HepG2 (cell line): ENCODE data around the gene ZFAND3. TPM values are rescaled to one million over a fixed set of nuclear protein-coding genes. Genes with fewer than 3 reads are reported as not detected.

Source experiments
- AGO2 ChIP-seq: fragments of 200-400 bp; formaldehyde crosslinking; optimal IDR thresholded peaks from 2 replicates; pipeline ENCODE3; 2017; ENCODE audit warnings: mild to moderate bottlenecking, low read depth, low read length, moderate library complexity
- EED ChIP-seq: sonication (generic); formaldehyde crosslinking; IDR thresholded peaks from 2 replicates; pipeline ENCODE4 v1.5.0; 2020; ENCODE audit warnings: mild to moderate bottlenecking, missing genetic modification reagents
- ZBTB1 ChIP-seq: sonication (generic); formaldehyde crosslinking; IDR thresholded peaks from 2 replicates; pipeline ENCODE4 v1.4.0; 2020; ENCODE audit warnings: missing genetic modification reagents, borderline replicate concordance
- ZNF598 ChIP-seq: sonication (generic); formaldehyde crosslinking; IDR thresholded peaks from 2 replicates; pipeline ENCODE4 v1.5.1; 2020; ENCODE audit warnings: mild to moderate bottlenecking, missing genetic modification reagents, borderline replicate concordance
- polyA plus RNA-seq, 8 experiments: library from polyadenylated mRNA; depleted of rRNA in 3 of 8; stranded (reverse) in 7 of 8; unstranded in 1 of 8; fragments of >200 nt; fragmentation: Illumina TruSeq in 4 of 8; extraction: Trizol in 4 of 8; gene quantifications; 2 replicates each; pipeline versions ENCODE4 v1.2.1 to v1.2.3, GENCODE V29; 2011 to 2016; ENCODE audit warnings: low read depth in 4 of 8, missing spikeins in 1 of 8, mixed read lengths in 1 of 8; ENCODE audit not compliant: insufficient read depth in 1 of 8
- total RNA-seq, 5 experiments: library from RNA; depleted of rRNA; stranded (reverse); fragments of >200 nt; fragmentation: Illumina TruSeq; extraction: Trizol; gene quantifications; 2 replicates each; pipeline ENCODE4 v1.2.3, GENCODE V29; 2016; ENCODE audit warnings: low read depth in 1 of 5
- TF ChIP-seq, protein P1 (sequence below): sonication (generic); formaldehyde crosslinking; IDR thresholded peaks from 2 replicates; pipeline ENCODE4 v1.4.0; 2020; ENCODE audit warnings: mild to moderate bottlenecking, missing genetic modification reagents, borderline replicate concordance
- TF ChIP-seq, protein P2 (sequence below): sonication (generic); formaldehyde crosslinking; IDR thresholded peaks from 2 replicates; pipeline ENCODE4 v1.9.0; 2021; ENCODE audit warnings: missing genetic modification reagents, borderline replicate concordance
- TF ChIP-seq, protein P3 (sequence below): sonication (generic); formaldehyde crosslinking; IDR thresholded peaks from 2 replicates; pipeline ENCODE4 v1.5.1; 2020; ENCODE audit warnings: mild to moderate bottlenecking, missing genetic modification reagents, moderate library complexity
- TF ChIP-seq, protein P4 (sequence below): sonication (generic); formaldehyde crosslinking; IDR thresholded peaks from 2 replicates; pipeline ENCODE4 v1.8.0; 2022; ENCODE audit warnings: missing genetic modification reagents, mild to moderate bottlenecking, borderline replicate concordance
- TF ChIP-seq, protein P5 (sequence below): sonication (generic); formaldehyde crosslinking; IDR thresholded peaks from 2 replicates; pipeline ENCODE4; 2020; ENCODE audit warnings: missing genetic modification reagents, mild to moderate bottlenecking, borderline replicate concordance
- TF ChIP-seq, protein P6 (sequence below): sonication (generic); formaldehyde crosslinking; conservative IDR thresholded peaks from 2 replicates; pipeline ENCODE4 v1.8.1; 2023; ENCODE audit warnings: missing genetic modification reagents
- TF ChIP-seq, protein P7 (sequence below): sonication (generic); formaldehyde crosslinking; conservative IDR thresholded peaks from 2 replicates; pipeline ENCODE4 v1.4.0; 2020; ENCODE audit warnings: missing genetic modification reagents

ZFAND3 gene
- total and polyA plus RNA-seq, 2 of the 13 experiments (the other 11 are each of a cell fraction or from before 2014, with no cell fraction given) = 16.4 to 17.1 TPM

DNA sequence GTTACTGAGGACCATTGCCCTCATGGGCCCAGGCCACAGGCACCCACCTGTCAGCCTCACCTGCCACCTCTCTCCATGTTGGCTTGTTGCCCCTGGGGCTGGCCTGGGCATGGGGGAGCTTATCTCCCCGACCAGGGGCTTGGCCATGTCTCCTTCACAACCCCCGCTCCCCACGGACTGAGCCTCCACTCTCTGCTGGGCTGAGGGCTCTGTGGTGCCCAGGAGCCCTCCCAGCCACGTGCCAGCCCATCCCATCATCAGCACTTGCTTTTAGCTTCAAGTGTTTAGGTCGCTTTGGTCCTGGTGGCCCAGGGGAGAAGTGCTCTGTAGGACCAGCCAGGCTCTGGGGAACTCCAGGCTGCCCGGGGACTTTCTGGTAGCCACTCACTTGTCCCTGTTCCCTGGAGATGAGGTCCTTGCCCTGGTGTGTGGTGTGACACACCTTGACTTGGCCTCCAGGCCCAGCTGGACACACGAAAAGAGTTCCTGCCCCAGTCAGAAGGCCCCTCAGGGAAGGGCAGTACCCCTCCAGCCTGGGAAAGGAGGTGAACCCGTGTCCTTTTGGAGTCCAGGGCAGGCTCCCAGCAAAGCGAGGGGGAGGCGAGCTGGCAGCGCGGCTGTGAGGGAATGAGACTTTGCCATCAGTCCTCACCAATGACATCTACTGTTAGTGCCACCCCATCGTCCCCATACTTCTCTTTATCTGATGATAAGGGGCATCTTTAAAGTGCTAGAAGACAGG is 352.6 kb downstream of the ZFAND3 start (continued):
- TF ChIP-seq, protein P1, sequence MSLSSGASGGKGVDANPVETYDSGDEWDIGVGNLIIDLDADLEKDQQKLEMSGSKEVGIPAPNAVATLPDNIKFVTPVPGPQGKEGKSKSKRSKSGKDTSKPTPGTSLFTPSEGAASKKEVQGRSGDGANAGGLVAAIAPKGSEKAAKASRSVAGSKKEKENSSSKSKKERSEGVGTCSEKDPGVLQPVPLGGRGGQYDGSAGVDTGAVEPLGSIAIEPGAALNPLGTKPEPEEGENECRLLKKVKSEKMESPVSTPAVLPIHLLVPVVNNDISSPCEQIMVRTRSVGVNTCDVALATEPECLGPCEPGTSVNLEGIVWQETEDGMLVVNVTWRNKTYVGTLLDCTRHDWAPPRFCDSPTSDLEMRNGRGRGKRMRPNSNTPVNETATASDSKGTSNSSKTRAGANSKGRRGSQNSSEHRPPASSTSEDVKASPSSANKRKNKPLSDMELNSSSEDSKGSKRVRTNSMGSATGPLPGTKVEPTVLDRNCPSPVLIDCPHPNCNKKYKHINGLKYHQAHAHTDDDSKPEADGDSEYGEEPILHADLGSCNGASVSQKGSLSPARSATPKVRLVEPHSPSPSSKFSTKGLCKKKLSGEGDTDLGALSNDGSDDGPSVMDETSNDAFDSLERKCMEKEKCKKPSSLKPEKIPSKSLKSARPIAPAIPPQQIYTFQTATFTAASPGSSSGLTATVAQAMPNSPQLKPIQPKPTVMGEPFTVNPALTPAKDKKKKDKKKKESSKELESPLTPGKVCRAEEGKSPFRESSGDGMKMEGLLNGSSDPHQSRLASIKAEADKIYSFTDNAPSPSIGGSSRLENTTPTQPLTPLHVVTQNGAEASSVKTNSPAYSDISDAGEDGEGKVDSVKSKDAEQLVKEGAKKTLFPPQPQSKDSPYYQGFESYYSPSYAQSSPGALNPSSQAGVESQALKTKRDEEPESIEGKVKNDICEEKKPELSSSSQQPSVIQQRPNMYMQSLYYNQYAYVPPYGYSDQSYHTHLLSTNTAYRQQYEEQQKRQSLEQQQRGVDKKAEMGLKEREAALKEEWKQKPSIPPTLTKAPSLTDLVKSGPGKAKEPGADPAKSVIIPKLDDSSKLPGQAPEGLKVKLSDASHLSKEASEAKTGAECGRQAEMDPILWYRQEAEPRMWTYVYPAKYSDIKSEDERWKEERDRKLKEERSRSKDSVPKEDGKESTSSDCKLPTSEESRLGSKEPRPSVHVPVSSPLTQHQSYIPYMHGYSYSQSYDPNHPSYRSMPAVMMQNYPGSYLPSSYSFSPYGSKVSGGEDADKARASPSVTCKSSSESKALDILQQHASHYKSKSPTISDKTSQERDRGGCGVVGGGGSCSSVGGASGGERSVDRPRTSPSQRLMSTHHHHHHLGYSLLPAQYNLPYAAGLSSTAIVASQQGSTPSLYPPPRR (CRISPR knock-in tag) = no peak
- TF ChIP-seq AGO2 (peak; percentile 45), ZBTB1 (CRISPR knock-in tag) (no peak), EED (CRISPR knock-in tag) (0 out of 2 replicates have a peak, but pooled peaks have one; percentile 40), ZNF598 (CRISPR knock-in tag) (no peak)
- TF ChIP-seq, protein P2, sequence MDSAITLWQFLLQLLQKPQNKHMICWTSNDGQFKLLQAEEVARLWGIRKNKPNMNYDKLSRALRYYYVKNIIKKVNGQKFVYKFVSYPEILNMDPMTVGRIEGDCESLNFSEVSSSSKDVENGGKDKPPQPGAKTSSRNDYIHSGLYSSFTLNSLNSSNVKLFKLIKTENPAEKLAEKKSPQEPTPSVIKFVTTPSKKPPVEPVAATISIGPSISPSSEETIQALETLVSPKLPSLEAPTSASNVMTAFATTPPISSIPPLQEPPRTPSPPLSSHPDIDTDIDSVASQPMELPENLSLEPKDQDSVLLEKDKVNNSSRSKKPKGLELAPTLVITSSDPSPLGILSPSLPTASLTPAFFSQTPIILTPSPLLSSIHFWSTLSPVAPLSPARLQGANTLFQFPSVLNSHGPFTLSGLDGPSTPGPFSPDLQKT (CRISPR knock-in tag) = no peak
- TF ChIP-seq, protein P3, sequence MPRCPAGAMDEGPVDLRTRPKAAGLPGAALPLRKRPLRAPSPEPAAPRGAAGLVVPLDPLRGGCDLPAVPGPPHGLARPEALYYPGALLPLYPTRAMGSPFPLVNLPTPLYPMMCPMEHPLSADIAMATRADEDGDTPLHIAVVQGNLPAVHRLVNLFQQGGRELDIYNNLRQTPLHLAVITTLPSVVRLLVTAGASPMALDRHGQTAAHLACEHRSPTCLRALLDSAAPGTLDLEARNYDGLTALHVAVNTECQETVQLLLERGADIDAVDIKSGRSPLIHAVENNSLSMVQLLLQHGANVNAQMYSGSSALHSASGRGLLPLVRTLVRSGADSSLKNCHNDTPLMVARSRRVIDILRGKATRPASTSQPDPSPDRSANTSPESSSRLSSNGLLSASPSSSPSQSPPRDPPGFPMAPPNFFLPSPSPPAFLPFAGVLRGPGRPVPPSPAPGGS (CRISPR knock-in tag) = no peak
- TF ChIP-seq, protein P4, sequence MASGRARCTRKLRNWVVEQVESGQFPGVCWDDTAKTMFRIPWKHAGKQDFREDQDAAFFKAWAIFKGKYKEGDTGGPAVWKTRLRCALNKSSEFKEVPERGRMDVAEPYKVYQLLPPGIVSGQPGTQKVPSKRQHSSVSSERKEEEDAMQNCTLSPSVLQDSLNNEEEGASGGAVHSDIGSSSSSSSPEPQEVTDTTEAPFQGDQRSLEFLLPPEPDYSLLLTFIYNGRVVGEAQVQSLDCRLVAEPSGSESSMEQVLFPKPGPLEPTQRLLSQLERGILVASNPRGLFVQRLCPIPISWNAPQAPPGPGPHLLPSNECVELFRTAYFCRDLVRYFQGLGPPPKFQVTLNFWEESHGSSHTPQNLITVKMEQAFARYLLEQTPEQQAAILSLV (CRISPR knock-in tag) = no peak
- TF ChIP-seq, protein P5, sequence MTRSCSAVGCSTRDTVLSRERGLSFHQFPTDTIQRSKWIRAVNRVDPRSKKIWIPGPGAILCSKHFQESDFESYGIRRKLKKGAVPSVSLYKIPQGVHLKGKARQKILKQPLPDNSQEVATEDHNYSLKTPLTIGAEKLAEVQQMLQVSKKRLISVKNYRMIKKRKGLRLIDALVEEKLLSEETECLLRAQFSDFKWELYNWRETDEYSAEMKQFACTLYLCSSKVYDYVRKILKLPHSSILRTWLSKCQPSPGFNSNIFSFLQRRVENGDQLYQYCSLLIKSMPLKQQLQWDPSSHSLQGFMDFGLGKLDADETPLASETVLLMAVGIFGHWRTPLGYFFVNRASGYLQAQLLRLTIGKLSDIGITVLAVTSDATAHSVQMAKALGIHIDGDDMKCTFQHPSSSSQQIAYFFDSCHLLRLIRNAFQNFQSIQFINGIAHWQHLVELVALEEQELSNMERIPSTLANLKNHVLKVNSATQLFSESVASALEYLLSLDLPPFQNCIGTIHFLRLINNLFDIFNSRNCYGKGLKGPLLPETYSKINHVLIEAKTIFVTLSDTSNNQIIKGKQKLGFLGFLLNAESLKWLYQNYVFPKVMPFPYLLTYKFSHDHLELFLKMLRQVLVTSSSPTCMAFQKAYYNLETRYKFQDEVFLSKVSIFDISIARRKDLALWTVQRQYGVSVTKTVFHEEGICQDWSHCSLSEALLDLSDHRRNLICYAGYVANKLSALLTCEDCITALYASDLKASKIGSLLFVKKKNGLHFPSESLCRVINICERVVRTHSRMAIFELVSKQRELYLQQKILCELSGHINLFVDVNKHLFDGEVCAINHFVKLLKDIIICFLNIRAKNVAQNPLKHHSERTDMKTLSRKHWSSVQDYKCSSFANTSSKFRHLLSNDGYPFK (CRISPR knock-in tag) = peak; percentile 44; the same call in 1 of the 2 replicates
- TF ChIP-seq, protein P6, sequence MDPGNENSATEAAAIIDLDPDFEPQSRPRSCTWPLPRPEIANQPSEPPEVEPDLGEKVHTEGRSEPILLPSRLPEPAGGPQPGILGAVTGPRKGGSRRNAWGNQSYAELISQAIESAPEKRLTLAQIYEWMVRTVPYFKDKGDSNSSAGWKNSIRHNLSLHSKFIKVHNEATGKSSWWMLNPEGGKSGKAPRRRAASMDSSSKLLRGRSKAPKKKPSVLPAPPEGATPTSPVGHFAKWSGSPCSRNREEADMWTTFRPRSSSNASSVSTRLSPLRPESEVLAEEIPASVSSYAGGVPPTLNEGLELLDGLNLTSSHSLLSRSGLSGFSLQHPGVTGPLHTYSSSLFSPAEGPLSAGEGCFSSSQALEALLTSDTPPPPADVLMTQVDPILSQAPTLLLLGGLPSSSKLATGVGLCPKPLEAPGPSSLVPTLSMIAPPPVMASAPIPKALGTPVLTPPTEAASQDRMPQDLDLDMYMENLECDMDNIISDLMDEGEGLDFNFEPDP (CRISPR knock-in tag) = 0 out of 2 replicates have a peak, but pooled peaks have one; percentile 28
- TF ChIP-seq, protein P7, sequence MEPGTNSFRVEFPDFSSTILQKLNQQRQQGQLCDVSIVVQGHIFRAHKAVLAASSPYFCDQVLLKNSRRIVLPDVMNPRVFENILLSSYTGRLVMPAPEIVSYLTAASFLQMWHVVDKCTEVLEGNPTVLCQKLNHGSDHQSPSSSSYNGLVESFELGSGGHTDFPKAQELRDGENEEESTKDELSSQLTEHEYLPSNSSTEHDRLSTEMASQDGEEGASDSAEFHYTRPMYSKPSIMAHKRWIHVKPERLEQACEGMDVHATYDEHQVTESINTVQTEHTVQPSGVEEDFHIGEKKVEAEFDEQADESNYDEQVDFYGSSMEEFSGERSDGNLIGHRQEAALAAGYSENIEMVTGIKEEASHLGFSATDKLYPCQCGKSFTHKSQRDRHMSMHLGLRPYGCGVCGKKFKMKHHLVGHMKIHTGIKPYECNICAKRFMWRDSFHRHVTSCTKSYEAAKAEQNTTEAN (CRISPR knock-in tag) = no peak
